GM19395 (cell line): Measurements from ENCODE around the gene ZAR1L.
"Not testable (repeated sequence)": the region's sequence is repeated elsewhere in the genome, so short reads cannot be mapped to it uniquely, and the experiment has no call there.

Experiments
- ATAC-seq: cut with Tn5 transposase; IDR thresholded peaks from one replicate; pipeline ENCODE4 v1.9.1; 2021; ENCODE audit warnings: mild to moderate bottlenecking, moderate library complexity; ENCODE audit not compliant: unreplicated experiment

ZAR1L gene

GRCh38 chr13:32315238-32316027, at the start of gene ZAR1L, which contains the start of gene BRCA2:
Gene ZAR1L, minus strand, starts transcription at chr13:32315363. Its CDS starts 3,438 bp downstream, at chr13:32311925.
Gene BRCA2, plus strand, starts transcription at chr13:32315508. Its CDS starts 953 bp downstream, at chr13:32316461.
- ATAC-seq = peak; percentile 94

GRCh38 chr13:32362574-32362973, 47.4 kb upstream of the ZAR1L start:
- no peak for ATAC-seq

- not testable (repeated sequence) for ATAC-seq
Measured at GRCh38 chr13:32355935-32356334, 40.8 kb upstream of the ZAR1L start.

GRCh38 chr13:32354040-32354439, 38.9 kb upstream of the ZAR1L start:
- ATAC-seq = peak; percentile 87

- not testable (repeated sequence) for ATAC-seq
Measured at GRCh38 chr13:32350839-32351441, 35.8 kb upstream of the ZAR1L start.

- no peak for ATAC-seq
Measured at GRCh38 chr13:32347651-32348050, 32.5 kb upstream of the ZAR1L start.

GRCh38 chr13:32340914-32341313, 25.8 kb upstream of the ZAR1L start:
- ATAC-seq = no peak

- no peak for ATAC-seq
Measured at GRCh38 chr13:32334671-32335070, 19.5 kb upstream of the ZAR1L start.

- ATAC-seq = no peak
Measured at GRCh38 chr13:32330441-32330840, 15.3 kb upstream of the ZAR1L start.

GRCh38 chr13:32323912-32324311, 8.7 kb upstream of the ZAR1L start:
- no peak for ATAC-seq

- no peak for ATAC-seq
Measured at GRCh38 chr13:32320528-32320927, 5.4 kb upstream of the ZAR1L start.

- ATAC-seq = no peak
Measured at GRCh38 chr13:32317716-32318465, 2.7 kb upstream of the ZAR1L start.

- no peak for ATAC-seq
Measured at GRCh38 chr13:32316501-32316900, 1.3 kb upstream of the ZAR1L start.

- peak; percentile 61 for ATAC-seq
Measured at GRCh38 chr13:32316028-32316339, 821 bp upstream of the ZAR1L start.

- peak; percentile 37 for ATAC-seq
Measured at GRCh38 chr13:32314271-32315237, 609 bp downstream of the ZAR1L start.

- ATAC-seq = no peak
Measured at GRCh38 chr13:32311188-32311897, 3.8 kb downstream of the ZAR1L start.

GRCh38 chr13:32310134-32310706, 4.9 kb downstream of the ZAR1L start:
- peak; percentile 54 for ATAC-seq

- peak; percentile 32 for ATAC-seq
Measured at GRCh38 chr13:32309312-32310133, 5.6 kb downstream of the ZAR1L start.

GRCh38 chr13:32305646-32306045, 9.5 kb downstream of the ZAR1L start:
- no peak for ATAC-seq
